OCI-LY1 (cell line): ENCODE results near the gene LIPN.

ENCODE experiments used
- H2AFZ ChIP-seq: fragments of 200-600 bp; sonication (generic), shearing (Covaris generic); 2 replicates; pipeline ENCODE4 v1.6.0; 2014; ENCODE audit warnings: antibody characterized with exemption, mild to moderate bottlenecking, low read length
- H3F3A ChIP-seq: fragments of 200-600 bp; sonication (generic), shearing (Covaris generic); 2 replicates; pipeline ENCODE4 v1.6.0; 2014; ENCODE audit warnings: mild to moderate bottlenecking, antibody characterized with exemption, low read length, moderate library complexity; ENCODE audit not compliant: insufficient read depth
- H3K27ac ChIP-seq: fragments of 200-600 bp; sonication (generic); 2 replicates; pipeline ENCODE4 v1.5.1; 2014; ENCODE audit warnings: low read length, mixed run types, mild to moderate bottlenecking, low read depth; ENCODE audit not compliant: poor library complexity, severe bottlenecking
- H3K27me3 ChIP-seq: fragments of 200-600 bp; sonication (generic); 2 replicates; pipeline ENCODE4 v1.6.0; 2014; ENCODE audit warnings: antibody characterized with exemption, mild to moderate bottlenecking, low read length, moderate library complexity; ENCODE audit not compliant: insufficient read depth
- H3K36me3 ChIP-seq: fragments of 200-600 bp; sonication (generic); 2 replicates; pipeline ENCODE4 v1.6.1; 2014; ENCODE audit warnings: mild to moderate bottlenecking, antibody characterized with exemption, low read length, moderate library complexity, mixed read lengths; ENCODE audit not compliant: insufficient read depth
- H3K4me1 ChIP-seq: fragments of 200-600 bp; sonication (generic); 2 replicates; pipeline ENCODE4 v1.5.1; 2014; ENCODE audit warnings: mild to moderate bottlenecking, low read length, moderate library complexity; ENCODE audit not compliant: insufficient read depth, severe bottlenecking
- H3K4me2 ChIP-seq: fragments of 200-600 bp; sonication (generic), shearing (Covaris generic); 2 replicates; pipeline ENCODE4 v1.6.1; 2014; ENCODE audit warnings: low read length
- H3K4me3 ChIP-seq: fragments of 200-600 bp; sonication (generic); 2 replicates; pipeline ENCODE4 v1.5.1; 2014; ENCODE audit warnings: low read length, low read depth, mild to moderate bottlenecking, mixed read lengths; ENCODE audit not compliant: poor library complexity, severe bottlenecking
- H3K79me2 ChIP-seq: fragments of 200-600 bp; shearing (Covaris generic); 2 replicates; pipeline ENCODE4 v1.6.1; 2016; ENCODE audit warnings: mixed run types, low read length, mixed read lengths; ENCODE audit not compliant: insufficient read depth
- H3K9ac ChIP-seq: fragments of 200-600 bp; sonication (generic), shearing (Covaris generic); 2 replicates; pipeline ENCODE4 v1.6.1; 2014; ENCODE audit warnings: mild to moderate bottlenecking, low read length, mixed read lengths
- H3K9me2 ChIP-seq: fragments of 200-600 bp; sonication (generic), shearing (Covaris generic); 2 replicates; pipeline ENCODE4 v1.6.1; 2014; ENCODE audit warnings: low read depth, mild to moderate bottlenecking, low read length, mixed read lengths
- H3K9me3 ChIP-seq: fragments of 200-600 bp; shearing (Covaris generic); 2 replicates; pipeline ENCODE4 v1.6.1; 2014; ENCODE audit warnings: low read length, mixed read lengths
- H4K20me1 ChIP-seq: fragments of 200-600 bp; sonication (generic), shearing (Covaris generic); 2 replicates; pipeline ENCODE4 v1.6.0; 2016; ENCODE audit warnings: mild to moderate bottlenecking, low read length; ENCODE audit not compliant: insufficient read depth
- EZH2 ChIP-seq: fragments of 200-600 bp; sonication (generic), shearing (Covaris generic); IDR thresholded peaks from 2 replicates; pipeline ENCODE4 v1.8.0; 2017; ENCODE audit warnings: borderline replicate concordance, mixed run types, mild to moderate bottlenecking, antibody characterized with exemption, low read length, moderate library complexity, mixed read lengths
- TF ChIP-seq, protein P1 (sequence below): fragments of 200-600 bp; sonication (generic), shearing (Covaris generic); IDR thresholded peaks from 2 replicates; pipeline ENCODE4 v1.5.1; 2017; ENCODE audit warnings: mild to moderate bottlenecking, antibody characterized with exemption, low read length, moderate library complexity, mixed read lengths

The LIPN gene

DNA sequence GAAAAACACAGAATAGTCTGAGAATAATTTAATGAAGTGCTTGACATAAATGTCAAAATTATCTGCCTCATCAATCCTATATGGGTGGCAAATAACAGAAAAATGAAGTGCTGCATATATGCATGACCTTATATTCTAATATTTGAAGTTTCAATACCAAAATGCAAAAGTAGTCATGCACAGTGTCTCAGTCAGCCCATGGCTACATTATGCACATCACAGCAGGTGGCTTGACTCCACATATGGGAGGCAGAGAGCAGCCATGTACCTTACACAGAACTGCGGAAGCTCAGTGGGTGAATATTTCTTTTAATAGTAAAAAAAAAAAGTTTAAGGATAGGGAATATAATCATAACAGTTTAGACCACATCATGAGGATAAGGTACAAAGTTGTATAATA is 17.4 kb upstream of the LIPN start:
- Histone ChIP-seq H3K9ac (no peak overlapping the region), H2AFZ (no peak overlapping the region), H4K20me1 (no peaks in the 10 kb centered on the region), H3K4me3 (no peak overlapping the region), H3K4me1 (no peaks in the 10 kb centered on the region), H3K79me2 (no peaks in the 10 kb centered on the region), H3F3A (no peaks in the 10 kb centered on the region), H3K9me2 (no peaks in the 10 kb centered on the region), H3K9me3 (no peaks in the 10 kb centered on the region), H3K36me3 (no peaks in the 10 kb centered on the region), H3K4me2 (no peak overlapping the region), H3K27me3 (no peaks in the 10 kb centered on the region), H3K27ac (no peak overlapping the region)
- TF ChIP-seq EZH2 = no peak
- TF ChIP-seq, protein P1, sequence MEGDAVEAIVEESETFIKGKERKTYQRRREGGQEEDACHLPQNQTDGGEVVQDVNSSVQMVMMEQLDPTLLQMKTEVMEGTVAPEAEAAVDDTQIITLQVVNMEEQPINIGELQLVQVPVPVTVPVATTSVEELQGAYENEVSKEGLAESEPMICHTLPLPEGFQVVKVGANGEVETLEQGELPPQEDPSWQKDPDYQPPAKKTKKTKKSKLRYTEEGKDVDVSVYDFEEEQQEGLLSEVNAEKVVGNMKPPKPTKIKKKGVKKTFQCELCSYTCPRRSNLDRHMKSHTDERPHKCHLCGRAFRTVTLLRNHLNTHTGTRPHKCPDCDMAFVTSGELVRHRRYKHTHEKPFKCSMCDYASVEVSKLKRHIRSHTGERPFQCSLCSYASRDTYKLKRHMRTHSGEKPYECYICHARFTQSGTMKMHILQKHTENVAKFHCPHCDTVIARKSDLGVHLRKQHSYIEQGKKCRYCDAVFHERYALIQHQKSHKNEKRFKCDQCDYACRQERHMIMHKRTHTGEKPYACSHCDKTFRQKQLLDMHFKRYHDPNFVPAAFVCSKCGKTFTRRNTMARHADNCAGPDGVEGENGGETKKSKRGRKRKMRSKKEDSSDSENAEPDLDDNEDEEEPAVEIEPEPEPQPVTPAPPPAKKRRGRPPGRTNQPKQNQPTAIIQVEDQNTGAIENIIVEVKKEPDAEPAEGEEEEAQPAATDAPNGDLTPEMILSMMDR = no peak

DNA sequence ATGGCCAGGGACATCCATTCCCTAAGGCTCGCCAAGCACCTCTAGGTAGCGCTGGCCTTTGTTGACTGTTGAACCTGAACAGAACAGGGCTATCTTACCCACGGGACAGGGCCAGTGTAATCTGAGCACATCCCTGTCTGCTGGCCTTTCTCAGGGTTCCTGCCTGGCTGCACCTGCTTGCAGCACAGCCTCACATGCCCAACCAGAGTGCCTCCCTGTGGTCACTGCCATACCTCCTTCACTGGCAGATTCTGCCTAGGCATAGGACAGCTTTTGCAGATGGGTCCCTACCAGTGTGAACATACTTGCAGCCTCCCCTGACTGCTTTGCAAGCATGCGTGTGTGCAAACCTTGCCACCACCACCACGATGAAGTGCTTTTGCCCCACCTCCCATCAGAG is 15.8 kb upstream of the LIPN start:
- Histone ChIP-seq H3F3A (no peaks in the 10 kb centered on the region), H3K27ac (no peak overlapping the region), H3K4me1 (no peaks in the 10 kb centered on the region), H3K9ac (no peak overlapping the region), H3K9me3 (no peaks in the 10 kb centered on the region), H3K36me3 (no peaks in the 10 kb centered on the region), H2AFZ (no peak overlapping the region), H3K79me2 (no peaks in the 10 kb centered on the region), H3K27me3 (no peaks in the 10 kb centered on the region), H3K9me2 (no peaks in the 10 kb centered on the region), H3K4me3 (no peak overlapping the region), H4K20me1 (no peaks in the 10 kb centered on the region), H3K4me2 (no peak overlapping the region)
- TF ChIP-seq, protein P1 = no peak
- no peak for TF ChIP-seq EZH2

DNA sequence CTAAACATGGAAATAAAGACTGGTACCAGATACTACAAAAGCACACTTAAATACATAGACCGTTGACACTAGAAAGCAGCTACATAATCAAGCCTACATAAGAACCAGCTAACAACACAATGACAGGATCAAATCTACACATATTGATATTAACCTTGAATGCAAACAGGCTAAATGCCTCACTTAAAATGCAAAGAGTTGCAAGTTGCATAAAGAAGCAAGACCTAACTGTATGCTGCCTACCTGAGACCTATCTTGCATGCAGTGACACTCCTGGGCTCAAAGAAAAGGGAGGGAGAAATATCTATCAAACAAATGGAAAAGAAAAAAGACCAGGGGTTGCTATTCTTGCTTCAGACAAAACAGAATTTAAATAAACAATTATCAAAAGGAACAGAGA is 14.2 kb upstream of the LIPN start:
- Histone ChIP-seq H3F3A (no peaks in the 10 kb centered on the region), H4K20me1 (no peaks in the 10 kb centered on the region), H3K9me3 (no peaks in the 10 kb centered on the region), H3K9ac (no peak overlapping the region), H3K27me3 (no peaks in the 10 kb centered on the region), H3K4me3 (no peak overlapping the region), H3K36me3 (no peaks in the 10 kb centered on the region), H3K9me2 (no peaks in the 10 kb centered on the region), H3K27ac (no peak overlapping the region), H3K79me2 (no peaks in the 10 kb centered on the region), H3K4me1 (no peaks in the 10 kb centered on the region), H3K4me2 (no peak overlapping the region), H2AFZ (no peak overlapping the region)
- TF ChIP-seq, protein P1 = no peak
- no peak for TF ChIP-seq EZH2
